Activated T-cell treated with anti-CD3 and anti-CD28 coated beads for 1 hour (primary cell): ENCODE data around the gene SH2D3C.

Source experiments
- DNase-seq: peaks from one replicate; pipeline ENCODE4 v3.0.0-alpha.2; 2020; ENCODE audit warnings: low read depth

SH2D3C gene

DNA sequence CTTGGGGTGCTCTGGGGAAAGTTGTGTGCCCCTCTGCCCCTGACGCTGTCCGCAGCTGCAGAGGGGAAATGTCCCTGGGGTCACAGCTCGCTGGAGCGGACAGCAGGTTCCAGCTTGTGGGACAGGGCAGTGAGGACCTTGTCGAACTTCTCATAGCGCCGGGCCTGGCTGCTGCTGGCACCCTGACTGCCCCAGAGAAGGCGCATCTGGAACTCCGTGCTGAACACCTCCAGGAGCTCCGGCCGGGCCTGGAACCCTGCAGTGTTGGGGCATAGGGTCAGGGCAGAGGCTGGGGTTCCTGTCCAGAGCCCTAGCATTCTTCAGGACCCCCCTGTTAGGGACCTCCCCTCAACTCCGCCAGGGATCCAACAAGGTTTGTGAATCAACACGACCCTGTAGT, 39.8 kb downstream of the SH2D3C start:
- no peak for DNase-seq

DNA sequence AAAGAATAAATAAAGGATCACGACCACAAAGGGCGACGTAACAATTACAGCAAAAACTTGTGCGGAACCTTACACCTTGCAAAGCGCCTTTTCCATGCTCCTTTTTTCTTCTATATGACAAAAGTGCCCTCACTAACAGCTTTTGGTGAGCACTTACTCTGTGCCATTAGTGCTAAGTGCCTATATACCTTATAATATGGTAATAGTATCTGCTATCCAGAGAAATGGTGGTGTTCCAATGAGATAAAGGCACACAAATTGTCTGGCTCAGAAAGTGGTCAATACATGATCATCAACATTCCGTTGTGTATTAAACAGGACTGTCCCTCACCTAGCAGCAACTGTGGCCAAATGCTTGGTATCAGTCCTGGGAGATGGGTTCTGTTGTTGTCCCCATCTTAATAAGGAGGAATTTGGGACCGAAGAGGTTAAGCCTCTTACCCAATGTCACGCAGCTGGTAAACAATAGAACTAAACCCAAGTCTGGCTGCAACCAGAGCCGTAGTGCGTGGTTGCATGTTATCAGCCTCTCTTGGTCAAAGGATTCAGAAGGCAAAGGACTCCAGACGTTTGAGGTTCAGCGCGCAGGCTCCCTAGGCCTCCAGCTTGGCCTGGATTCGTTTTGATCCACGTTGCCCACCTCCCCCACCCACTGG, 42.8 kb downstream of the SH2D3C start:
- no peak for DNase-seq

DNA sequence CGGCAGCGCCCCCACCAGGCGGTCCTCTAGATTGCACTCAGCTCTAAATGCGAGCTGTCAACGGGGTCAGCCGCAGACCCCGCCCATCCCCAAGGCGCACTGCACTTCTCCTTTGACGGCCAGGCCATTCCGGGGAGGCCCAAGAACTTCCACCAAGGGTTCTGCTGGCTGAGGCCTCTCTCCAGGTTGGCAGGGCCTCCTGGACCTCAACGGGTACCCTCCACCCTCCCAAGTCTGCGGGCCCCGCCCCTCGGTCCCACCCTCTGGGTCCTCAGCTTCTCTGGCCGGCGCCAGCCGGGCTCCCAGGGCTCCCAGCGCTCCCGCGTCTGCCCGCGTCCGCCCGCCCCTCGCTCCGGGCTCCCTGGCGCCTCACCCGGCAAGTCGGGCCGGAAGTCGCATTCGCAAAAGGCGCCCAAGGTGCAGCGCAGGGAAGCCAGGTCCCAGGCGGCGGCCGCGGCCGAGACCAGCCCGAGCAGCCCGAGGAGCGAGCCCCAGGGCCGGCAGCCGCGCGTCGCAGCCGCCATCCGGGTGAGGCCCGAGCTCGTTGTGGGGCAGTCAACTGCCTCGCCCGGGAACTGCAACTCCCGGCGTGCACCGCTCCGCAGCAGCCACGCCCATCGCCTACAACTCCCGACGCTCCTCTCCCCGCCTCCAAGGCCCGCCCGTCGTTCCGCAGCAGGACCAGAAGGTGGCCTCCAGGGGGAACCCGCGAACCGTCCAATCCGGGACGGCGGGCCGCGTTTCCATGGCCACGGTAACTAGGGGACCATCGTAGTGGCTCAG, 43.5 kb downstream of the SH2D3C start, which contains the start of gene TOR2A:
TSS of gene TOR2A (minus strand) at position 548 of the 783 bp plus-strand sequence. CDS start at position 524, 24 bp downstream.
- peak; percentile 99 for DNase-seq

DNA sequence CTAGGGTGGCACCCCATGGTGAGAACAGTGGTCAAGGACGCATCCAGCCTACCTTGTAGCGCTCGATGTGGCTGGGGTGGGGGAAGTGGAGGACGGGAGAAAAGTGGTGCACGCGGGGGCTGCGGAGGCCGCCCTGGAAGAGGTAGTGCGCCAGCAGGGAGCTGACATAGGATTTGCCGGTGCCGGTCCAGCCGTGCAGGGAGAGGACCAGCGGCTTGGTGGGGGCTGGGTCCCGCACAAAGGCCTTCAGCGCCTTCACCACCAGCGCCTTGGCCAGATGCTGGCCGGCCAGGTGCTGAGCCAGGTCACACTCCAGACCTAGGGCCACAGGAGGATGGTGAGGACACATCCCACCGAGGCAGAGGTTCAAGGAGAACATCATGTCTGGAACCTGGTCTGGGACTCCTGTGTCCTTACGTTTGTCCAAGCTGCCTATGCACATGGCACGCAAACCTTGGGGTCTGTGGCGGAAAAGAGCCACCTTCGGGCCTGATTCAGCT, 44.2 kb downstream of the SH2D3C start:
- DNase-seq, result no peak

DNA sequence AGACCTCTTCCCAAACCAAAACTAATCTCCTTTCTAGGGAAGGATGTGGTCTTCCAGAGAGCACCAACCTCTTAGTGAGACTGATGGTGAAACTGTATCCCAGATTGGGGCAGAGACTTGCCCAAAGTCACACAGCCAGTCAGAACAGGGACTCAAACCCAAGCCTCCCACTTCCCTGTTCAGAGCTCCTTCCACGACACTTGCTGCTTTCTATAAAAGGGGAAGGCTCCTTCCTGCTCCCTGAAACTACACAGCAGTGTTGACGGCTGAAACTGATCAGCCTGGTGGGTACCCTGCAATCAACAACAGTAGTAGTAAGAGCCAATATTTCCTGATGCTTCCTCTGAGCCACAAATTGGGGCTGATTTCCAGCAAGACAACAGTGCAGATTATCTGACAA, 44.9 kb downstream of the SH2D3C start:
- DNase-seq, result no peak

DNA sequence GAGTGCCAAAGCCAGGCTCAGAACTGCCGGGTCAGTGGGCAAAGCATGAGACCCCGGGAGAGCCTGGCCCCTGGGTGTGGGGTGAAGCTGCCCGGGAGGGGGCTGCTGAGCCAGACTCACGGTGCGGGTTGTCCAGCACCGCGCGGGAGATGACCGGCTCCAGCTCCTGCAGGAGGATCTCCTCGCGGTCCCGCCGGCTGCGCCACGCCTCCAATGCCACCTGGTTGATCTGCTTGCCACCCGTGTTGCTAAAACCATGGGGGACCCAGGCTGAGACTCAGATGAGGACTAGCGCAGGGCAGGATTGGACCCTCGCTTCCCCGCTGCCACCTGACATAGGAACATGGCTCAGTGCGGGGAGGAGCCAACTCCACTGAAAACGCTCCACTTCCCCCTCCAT, 46.0 kb downstream of the SH2D3C start:
- DNase-seq, result no peak

DNA sequence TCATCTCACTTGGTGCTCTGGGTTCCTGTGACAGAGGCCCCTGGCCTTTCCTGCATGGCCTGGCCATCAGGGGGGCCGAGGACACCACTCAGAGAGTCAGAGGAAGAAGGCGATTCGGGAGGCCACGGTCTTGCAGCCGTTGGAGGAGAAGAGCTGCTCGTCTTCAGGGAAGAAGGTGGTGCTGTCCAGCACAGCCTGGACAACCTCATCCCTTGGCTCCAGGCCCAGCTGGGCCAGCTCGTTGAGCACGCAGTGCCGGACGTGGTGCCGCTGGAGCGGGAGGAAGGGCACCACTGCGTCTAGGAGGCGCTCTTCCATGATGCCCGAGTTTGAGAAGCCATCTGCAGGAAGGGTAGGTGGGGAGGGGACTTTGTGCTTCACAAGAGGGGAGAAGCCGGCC, 46.5 kb downstream of the SH2D3C start:
- no peak for DNase-seq

DNA sequence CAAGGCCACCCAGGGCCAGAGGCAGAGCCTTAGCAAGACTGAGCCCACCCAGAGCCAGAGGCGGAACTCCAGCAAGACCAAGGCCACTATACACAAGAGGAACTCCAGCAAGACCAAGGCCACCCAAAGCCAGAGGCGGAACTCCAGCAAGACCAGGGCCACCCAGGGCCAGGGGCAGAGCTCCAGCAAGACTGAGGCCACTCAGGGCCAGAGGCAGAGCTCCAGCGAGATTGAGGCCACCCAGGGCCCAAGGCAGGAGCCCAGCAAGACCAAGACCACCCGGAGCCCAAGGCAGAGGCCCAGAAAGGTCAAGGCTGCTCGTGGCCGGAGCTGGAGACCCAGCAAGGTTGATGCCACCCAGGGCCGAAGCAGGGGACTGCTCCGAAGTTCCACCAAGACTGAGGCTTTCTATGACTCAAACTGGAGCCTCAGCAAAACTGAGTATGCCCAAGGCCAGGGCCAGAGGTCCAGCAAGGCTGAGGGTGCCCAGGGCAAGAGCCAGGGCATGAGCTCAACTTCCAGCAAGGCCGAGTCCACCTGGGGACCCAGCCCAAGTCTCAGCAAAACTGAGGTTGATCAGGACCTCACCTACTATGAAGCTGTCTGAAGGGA, 47.6 kb downstream of the SH2D3C start:
- DNase-seq, result no peak

DNA sequence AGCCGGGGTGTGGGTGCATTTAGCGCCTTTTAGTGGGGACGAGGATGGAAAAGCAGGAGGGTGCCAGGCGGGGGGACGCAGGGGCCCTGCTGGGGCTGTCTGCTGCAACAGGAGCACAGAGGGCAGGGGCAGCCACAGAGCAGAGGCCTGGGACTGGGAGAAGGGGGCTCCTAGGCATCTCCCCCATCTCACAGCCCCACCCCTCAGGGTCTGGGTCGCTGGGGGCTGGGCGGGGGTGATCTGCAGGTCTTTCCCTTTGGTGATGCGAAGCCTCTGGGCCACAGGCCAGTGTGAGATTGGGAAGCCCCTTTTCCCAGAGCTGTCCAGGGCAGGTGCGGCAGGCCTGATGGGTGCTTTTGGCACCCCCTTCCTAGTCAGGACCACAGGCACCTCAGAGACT, 48.2 kb downstream of the SH2D3C start:
- no peak for DNase-seq

DNA sequence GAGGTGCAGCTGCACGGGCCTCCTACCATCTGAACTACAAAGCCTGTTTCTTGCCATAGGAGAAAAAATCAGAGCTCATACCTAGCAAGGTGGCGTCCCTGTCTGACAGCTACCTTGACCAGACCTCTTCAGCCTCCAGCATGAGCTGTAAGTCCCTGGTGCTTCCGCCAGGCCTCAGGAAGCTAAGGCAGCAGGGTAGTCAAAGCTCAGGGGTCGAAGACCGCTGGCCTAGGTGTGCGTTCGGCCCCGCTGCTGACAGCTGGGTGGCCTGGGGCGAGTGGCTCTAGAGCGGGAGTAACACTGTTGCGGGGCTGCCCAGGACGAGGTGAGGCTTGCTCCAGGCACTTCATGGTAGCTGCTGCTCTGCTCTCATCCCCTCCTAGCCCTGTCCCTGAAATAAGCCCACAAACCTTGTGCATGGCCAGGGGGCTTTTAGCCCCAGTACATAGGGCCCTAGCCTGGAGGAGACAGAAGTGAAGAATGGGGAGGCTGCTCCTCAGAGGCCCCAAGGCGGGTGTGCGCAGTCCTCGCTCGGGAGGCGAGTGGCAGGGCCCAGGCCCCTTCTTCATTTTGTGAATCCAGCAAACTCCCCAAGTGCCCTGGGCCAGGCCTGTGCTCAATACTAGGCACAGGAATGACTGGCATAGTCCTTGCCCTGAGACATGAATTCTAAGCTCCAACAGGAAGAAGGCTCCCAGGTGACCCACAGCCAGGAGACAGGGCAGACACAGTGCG, 48.8 kb downstream of the SH2D3C start:
- no peak for DNase-seq

DNA sequence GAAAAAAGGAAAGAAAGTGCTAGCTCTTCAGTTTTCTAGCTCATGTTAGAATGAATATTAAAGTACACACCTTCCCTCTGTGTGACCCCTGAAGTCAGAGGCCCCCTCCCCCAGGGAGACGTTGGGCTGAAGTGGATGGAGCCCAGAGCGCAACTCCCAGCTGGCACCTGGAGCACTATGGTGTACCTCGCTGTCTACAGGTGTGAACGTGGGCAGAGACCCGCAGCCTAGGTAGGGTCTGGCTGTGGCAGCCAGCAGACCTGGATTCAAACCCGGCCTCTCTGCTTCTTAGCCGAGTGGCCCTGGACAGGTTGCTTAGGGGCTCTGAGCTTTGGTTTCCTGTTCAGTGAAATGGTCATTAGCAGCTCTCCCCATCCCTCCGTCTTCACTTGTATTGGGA, 49.7 kb downstream of the SH2D3C start:
- no peak for DNase-seq

DNA sequence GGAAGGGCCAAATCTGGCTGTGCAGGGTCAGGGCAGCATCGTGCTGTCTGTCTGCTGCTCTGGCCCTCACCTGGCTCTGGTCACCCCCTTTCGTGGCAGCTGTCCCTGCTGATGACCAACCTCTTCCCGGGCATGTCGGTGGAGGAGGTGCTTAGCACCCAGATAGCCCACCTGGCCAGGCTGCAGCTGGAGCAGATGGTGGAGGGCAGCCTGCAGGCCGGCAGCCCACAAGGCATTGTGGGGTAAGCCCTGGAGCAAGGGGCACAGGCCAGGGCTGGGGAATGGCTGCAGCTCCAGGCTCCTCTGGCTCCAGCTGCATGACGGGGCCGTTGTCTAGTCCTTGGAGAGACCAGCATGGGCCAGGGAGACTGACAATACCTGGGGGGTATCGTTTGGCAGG, 51.6 kb downstream of the SH2D3C start:
- DNase-seq, result no peak

DNA sequence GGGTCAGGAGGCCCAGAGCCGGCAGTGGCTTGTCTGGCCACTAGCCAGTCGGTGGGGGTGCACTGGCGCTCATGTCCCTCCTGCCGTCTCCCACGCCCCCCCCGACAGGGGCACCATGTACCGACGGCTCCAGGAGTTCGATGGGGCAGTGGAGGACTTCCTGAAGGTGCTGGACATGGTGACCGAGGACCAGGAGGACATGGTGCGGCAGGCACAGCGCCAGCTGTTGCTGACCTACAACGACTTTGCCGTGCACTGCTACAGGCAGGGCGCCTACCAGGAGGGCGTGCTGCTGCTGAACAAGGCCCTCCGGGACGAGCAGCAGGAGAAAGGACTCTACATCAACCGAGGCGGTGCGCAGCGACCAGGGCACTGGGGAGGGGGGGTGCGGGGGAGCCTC, 54.5 kb downstream of the SH2D3C start:
- no peak for DNase-seq

DNA sequence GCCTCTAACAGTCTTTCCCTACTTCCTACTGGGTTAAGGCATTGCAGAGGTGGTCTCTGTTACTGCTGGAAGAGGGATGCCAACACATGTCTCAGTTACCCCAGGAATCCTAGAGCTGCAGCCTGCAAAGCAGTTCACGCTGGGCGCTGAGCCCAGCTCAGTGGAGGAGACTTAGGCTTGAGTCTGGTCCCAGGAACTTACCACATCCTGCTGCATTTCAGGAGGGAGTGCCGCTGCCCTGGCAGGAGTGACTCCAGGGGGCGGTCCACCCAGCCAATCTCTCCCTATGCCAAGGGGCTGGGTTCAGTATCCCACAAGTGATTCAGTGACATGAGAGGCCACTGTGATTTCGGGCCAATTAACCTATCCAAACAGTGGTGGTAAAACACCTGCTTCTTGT, 55.0 kb downstream of the SH2D3C start:
- no peak for DNase-seq

DNA sequence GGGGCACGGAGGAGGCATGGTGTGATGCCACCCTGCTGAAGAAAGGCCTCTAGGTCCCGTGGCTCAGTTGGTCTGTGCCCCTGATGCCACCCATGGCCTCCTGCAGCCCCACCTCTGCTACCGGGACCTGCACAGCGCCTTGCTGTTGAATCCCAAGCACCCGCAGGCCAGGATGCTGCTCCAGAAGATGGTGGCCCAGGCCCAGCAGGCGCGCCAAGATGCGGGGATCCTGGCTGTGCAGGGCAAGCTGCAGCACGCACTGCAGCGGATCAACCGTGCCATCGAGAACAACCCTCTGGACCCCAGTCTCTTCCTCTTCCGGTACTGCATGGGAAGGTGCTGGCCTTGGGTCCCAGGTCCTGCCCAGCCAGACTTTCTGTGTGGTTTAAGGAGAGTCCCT, 55.5 kb downstream of the SH2D3C start:
- no peak for DNase-seq

DNA sequence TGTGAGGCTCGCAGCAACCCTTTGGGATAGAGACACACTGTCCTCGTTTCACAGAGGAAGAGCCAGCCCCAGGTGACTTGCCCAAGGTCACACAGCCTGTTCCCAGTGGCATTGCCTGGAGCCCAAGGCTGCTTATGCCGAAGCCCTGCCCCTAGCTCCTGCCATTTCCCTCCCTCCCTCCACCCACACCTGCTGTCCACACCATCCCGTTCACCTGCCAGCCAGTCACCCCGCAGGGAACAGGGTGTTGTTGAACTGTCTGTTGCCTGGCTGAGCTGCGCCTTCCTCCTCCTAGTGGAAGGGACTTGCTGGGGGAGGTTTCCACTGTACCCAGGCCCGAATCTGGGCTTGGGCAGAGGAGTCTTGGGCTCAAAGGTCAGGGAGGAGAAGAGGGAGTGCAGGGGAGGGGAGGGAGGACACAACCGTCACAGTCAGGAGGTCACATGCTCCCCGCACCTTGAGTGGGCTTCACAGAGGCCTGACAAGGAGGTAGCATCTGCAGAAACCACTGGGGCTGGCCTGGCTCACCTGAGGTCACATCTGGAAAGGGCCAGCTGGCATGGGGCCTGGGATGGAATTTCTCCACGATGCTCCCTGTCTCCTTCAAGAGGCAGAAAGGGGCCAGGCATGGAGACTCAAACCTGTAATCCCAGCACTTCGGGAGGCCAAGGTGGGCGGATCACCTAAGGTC, 56.3 kb downstream of the SH2D3C start:
- no peak for DNase-seq

DNA sequence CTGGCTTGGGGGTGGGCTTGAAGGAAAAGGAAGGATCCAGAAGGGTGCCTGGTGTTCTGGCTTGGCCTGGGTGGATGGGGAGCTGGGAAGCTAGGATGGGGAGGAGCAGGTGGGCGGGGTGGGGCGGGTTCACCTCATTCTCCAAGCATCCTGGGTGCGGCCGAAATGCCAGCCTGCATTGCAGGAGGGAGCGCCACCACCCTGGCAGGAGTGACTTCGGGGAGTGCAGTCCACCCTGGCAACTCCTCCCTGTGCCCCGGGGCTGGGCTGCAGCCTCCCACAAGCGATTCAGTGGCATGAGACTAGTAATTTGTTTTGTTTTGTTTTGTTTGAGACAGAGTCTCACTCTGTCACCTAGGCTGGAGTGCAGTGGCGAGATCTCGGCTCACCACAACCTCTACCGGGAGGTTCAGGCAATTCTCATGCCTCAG, 57.1 kb downstream of the SH2D3C start:
- DNase-seq, result no peak

DNA sequence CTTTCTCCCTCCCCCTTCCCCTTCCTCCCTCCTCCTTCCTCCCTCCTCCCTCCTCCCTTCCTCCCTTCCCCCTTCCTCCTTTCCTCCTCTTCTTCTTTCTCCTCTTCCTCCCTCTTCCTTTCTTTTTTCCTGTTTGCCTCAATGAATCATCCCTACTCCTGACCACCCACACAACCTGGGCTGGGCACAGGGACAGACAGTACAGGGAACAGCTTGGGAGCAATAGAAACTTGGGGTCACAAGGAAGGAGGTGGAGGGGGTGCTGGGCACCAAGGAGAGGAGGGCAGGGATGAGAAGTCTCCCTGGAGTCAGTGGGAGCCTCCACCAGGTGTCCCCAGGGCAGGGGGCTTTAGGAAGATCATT, 57.6 kb downstream of the SH2D3C start:
- no peak for DNase-seq

DNA sequence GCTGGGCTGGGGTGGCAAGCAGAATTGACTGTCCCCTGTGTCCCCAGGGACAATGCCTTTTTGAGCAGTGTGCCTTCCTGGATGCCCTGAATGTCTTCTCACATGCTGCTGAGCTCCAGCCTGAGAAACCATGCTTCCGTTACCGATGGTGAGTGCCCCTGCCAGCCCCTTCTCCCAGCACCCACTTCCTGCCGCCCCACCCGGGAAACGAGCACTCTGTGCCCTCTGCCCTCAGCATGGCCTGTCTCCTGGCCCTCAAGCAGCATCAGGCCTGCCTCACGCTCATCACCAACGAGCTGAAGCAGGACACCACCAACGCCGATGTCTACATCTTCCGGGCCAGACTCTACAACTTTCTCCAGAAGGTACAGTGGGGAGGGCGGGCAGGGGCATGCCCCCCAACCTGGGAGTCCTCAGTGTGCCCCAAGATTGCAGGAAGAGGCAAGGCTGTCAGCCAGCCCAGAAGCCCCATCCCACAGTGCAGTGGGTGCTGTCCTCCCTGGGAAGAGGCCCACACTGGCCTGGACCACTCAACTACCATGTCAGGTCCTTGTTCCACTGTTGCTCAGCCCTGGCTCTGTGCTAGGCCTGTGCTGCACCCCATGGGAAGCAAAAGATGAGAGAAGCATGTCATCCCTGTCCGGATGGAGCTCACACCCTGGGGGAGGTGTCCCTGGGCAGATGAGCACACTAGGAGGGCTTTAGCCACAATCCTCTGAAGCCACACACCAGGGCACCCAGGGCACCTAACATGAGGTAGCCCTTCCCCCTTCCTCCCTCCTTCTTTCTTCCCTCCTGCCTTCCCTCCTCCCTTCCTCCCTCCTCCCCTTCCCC, 58.2 kb downstream of the SH2D3C start:
- no peak for DNase-seq

DNA sequence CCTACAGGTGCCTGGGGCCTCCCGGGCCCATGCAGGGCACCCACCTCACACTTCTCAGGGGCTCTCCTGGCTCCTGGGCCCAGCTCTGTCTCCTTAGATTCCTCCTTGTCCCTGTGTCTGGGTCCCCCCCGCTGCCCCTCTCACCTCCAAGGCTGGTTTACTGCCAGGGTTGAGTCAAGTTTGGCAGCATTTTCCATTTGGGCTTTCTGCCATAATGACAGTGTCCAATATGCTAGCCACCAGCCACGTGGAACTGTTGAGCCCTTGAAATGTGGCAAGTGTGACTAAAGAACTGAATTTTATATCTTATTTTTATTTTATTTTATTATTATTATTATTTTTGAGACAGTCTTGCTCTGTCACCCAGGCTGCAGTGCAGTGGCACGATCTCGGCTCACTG, 60.7 kb downstream of the SH2D3C start:
- no peak for DNase-seq

DNA sequence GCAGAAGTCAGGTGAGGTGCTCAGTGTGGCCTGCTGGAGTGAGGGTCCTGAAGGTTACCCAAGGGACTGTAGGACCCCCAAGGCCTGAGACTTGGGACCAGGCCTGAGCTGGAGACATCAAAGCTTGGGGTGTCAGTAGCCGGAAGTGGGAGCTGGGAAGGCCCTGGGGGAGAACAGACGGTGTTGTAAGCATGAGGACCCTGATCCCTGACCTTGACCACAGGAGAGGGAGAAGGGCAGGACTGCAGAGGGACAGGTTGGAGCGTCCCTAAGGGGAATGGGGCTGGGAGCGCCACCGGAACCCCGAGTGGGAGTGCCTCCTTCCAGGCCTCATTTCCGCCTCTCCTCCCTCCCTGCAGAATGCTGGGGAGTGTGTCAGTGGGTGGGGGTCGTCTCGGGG, 62.1 kb downstream of the SH2D3C start:
- no peak for DNase-seq
